ENCODE measurements around the gene ADGRE3.
"Not testable (repeated sequence)": the region's sequence is repeated elsewhere in the genome, so short reads cannot be mapped to it uniquely, and the experiment has no call there.

ADGRE3 gene

DNA sequence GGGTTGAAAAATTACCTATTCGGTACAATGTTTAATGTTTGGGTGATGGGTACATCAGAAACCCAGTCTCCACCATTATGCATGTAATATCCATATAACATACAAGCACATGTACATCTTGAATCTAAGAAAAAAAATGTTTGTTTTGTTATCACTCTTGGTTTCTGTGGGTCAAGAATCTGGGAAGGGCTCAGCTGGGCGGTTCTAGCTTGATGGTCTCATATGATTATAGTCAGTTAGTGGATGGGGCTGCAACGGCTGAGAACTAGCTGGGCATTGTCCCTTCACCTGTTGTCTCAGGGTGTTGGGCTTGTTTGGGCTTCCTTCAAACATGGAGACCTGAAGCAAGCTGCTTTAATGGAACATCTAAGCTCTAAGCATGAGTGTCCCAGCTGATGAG, 4.7 kb downstream of the ADGRE3 start:
- DNase-seq: no peak

DNA sequence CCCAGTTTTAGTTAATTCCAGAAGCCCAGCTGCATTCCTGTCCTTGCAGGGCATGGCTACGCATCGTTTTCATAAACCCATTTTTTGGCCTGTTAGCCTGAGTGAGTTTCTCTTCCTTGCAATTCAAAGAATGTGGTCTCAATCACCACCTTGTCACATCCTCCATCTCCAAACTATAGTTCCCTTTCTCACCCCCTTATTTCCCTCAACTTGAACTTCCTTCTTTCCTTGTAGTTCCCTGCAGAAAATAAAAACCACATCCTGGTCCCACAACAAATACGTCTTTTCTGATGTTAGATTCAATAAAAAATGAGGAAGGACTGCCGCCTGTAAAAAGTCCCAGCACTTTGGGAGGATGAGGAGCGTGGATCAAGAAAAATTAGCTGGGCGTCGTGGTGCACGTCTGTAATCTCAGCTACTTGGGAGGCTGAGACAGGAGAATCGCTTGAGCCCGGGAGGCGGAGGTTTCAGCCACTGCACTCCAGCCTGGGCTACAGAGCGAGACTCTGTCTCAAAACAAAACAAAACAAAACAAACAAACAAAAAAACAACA, 13.2 kb downstream of the ADGRE3 start:
- peak in 1 of 2 donors; percentile 5 for DNase-seq

GRCh38 chr19:14659874-14660489, 14.7 kb downstream of the ADGRE3 start:
- no peak for DNase-seq

- no peak for DNase-seq
Measured at GRCh38 chr19:14655726-14656125, 18.9 kb downstream of the ADGRE3 start.

DNA sequence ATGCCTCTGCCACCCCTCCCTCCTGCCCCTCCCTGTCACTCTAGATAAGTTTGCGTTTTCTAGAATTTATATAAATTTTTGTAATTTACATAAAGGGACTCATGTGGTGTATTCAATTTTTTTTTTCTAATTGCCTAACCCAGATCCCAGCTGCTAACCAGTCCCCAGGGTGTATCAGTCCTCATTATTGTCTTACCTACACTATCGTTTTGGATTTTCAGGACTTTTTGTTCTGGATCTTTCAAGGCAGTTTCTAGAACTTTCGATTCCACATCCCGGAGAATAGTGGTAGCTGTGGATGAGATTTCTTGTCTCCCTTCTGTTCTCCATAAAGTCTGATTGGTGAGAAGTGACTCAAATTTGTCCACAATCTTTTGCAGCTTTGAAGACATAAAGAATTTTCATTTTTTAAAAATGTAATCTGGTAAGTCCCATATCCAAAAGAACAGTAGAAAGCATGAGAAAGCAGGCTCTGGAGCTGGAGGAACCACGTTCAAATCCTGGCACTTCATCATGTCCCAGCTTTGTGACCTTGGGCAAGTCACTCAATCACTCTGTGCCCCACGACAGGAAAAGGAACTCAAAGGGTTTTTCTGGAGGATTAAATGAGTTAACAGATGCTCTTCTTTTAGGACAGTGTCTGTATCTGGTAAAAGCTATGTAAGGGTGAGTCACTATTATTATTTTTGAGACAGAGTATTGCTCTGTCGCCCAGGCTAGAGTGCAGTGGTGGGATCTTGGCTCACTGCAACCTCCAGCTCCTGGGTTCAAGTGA, 19.7 kb downstream of the ADGRE3 start:
- no peak for DNase-seq

GRCh38 chr19:14650161-14650560, 24.5 kb downstream of the ADGRE3 start:
- no peak for DNase-seq

GRCh38 chr19:14649020-14649419, 25.6 kb downstream of the ADGRE3 start:
- no peak for DNase-seq

DNA sequence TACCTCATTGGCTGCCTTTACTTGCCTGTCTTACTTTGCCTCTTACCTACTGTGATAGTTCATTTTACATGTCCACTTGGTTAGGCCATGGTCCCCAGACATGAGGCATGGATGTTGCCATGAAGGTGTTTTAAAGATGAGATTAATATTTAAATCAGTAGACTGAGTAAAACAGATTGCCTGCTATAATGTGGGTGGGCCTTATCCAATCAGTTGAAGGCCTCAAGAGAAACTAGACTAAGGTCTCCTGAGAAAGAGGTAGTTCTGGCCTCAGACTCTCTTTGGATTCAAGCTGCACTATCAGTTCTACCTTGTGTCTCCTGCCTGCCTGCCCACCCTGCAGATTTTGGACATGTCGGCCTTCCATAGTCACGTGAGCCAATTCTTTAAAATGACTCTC, 26.1 kb downstream of the ADGRE3 start:
- no peak for DNase-seq

- DNase-seq: no peak
Measured at GRCh38 chr19:14639536-14640277, 34.9 kb downstream of the ADGRE3 start.

DNA sequence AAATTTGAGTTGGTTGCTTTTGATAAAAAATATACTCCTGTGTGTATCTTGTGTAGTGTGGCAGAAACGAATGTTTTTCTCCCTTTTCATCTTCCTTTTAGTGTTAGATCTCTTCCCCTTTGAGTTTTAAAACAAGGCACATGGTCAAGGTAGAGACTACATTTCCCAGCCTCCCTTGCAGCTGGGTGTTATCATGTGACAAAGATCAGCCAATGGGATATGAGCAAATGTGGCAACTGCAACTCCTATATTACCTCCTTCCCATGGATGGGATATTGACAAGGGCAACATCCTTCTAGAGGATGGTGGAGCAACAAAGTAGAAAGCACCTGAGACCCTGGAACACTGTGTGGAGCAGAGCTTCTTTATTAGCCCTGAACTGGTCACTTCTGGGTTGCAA, 42.4 kb downstream of the ADGRE3 start:
- DNase-seq: peak; percentile 20 to 39

- no peak for DNase-seq
Measured at GRCh38 chr19:14629557-14629956, 45.1 kb downstream of the ADGRE3 start.

DNA sequence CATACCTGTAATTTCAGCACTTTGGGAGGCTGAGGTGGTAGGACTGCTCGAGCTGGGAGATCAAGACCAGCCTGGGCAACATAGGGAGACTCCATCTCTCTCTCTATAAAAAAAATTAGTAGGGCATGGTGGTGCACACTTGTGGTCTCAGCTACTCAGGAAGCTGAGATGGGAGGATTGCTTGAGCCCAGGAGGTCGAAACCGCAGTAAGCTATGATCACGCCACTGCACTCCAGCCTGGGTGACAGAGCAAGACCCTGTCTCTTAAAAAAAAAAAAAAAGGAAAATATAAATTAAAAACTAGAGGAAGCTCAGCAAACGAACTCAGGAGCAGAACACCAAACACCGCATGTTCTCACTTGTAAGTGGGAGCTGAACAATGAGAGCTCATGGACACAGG, 50.2 kb downstream of the ADGRE3 start:
- not testable (repeated sequence) for DNase-seq

DNA sequence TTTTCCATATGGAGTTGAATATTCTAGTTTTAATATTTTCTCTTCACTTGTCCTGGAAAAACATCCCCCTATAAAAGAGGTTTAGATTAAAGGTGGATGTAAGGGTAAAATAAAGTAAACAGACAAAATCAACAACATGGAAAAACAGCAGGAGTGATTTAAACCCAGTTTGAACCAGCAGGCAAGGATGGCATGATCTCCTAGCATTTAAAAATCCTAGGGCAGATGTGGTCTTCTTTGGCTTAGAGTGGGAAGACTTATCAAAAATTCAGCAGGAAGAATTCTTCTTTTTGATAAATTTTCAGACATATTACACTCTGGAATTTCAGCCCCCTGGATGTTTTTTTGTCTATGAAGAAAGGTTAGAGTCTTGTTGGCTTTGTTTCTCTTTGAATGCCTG, 55.2 kb downstream of the ADGRE3 start:
- no peak for DNase-seq

DNA sequence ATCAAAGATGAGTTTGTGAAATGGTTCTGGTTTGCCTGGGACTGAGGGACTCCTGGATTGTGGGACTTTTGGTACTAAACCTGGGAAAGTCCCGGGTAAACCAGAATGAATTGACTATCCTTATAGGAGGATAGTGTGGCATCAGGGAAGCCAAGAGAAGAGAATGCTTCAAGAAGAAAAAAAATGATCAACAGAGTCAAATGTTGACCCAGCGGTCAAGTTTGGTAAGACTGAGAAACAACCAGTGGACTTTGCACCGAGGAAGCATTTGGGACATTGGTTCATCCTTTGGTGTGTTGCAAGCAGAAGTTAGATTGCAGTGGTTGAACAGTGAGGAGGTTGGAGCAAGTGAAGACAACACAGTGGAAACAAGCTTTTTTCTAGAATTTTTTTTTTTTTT, 58.2 kb downstream of the ADGRE3 start:
- peak in 1 of 2 donors; percentile 6 for DNase-seq

DNA sequence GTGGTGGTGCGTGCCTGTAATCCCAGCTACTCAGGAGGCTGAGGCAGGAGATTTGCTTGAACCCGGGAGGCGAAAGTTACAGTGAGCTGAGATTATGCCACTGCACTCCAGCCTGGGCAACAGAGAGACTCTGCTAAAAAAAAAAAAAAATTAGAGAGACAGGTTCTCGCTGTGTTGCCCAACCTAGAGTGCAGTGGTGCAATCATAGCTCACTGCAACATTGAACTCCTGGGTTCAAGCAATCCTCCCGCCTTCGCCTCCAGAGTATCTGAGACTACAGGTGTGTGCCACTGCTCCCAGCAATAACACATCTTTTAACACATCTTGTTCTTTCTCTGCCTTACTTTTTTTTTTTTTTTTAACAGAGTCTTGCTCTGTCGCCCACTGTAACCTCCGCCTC, 59.0 kb downstream of the ADGRE3 start:
- DNase-seq: no peak

DNA sequence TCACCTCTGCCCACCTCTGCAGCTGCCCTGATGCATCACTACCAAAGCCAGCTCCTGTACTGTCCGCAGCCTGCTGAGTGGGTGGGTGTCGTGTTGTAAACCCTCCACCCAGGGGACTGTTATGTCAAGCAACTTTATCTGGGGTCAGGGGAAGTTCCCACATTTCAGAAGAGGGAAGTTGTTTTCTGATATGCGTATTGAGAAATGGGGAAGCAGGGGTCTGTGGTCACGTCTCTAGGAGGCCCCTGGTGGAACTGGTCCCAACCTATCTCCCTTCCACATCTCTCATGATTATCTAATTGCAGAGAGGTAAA, 60.6 kb downstream of the ADGRE3 start:
- DNase-seq: peak; percentile 16 to 55

DNA sequence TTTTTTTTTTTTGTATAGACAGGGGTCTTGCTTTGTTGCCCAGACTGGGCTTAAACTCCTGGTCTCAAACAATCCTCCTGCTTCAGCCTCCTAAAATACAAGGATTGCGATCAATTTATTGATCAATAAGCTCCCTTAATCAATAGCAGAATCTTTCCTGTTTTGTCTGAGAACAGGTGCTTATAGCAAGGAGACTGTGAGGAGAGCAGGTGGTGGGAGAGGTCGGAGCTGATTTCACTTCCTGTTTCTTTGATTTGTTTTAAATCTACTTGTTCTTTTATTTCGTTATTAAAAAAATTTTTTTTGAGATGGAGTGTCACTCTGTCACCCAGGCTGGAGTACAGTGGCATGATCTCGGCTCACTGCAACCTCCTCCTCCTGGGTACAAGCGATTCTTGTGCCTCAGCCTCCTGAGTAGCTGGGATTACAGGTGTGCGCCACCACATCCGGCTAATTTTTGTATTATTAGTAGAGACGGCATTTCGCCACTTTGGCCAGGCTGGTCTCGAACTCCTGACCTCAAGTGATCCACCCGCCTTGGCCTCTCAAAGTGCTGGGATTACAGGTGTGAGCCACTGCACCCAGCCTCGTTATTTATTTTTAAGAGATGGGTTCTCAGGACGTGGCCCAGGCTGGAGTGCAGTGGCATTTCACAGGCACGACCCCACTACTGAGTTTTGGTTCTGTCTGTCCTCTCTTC, 61.1 kb downstream of the ADGRE3 start:
- DNase-seq: peak in 1 of 2 donors; percentile 22

GRCh38 chr19:14612657-14613056, 62.0 kb downstream of the ADGRE3 start:
- no peak for DNase-seq

DNA sequence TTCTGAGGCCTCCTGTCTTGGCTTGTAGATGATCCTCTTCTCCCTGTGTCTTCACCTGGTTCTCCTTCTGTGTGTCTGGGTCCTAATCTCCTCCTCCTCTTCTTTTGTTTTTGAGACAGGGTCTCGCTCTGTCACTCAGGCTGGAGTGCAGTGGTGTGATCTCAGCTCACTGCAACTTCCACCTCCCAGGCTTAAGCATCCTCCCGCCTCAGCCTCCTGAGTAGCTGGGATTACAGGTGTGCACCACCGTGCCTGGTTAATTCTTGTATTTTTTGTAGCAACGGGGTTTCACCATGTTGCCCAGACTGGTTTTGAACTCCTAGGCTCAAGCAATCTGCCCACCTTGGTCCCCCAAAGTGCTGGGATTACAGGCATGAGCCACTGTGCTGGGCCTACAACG, 62.4 kb downstream of the ADGRE3 start:
- DNase-seq: not testable (repeated sequence)

GRCh38 chr19:14611051-14611450, 63.6 kb downstream of the ADGRE3 start:
- DNase-seq: no peak

DNA sequence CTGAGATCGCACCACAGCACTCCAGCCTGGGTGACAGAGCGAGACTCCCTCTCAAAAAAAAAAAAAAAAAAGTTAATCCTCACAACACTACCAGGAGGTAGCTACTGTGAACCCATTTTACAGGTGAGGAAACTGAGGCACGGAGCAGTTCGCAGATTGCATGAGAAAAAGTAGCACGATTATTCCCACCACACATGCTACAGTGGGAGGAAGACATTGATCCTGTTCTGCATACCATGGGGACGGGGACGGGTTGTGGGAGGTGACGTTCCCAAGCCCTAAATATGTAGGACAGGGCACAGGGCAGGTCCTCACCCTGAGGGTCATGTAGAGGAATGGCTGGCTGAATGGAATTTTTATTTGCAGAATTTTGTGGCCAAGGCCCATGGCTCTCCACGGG, 68.0 kb downstream of the ADGRE3 start:
- DNase-seq: no peak

DNA sequence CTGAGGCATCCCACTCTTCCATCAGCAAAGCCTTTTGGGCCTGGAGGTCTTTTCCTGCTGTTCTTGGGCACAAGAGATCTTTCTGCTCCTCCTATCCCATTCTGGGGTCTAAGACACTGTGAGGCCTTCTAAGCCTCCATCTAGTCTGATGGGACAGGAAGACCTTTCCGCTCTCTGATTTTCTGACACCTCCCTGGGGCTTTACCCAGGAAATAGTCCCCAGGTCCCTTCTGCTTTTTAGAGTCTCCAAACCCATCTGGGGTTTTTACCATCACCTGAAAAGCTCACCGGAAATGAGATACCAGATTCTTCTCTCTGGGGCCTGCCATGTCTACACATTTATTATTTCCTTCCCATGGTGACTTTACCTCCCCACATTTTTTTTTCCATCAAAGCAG, 70.7 kb downstream of the ADGRE3 start:
- peak in 1 of 2 donors; percentile 43 for DNase-seq

GRCh38 chr19:14599548-14600147, 75.0 kb downstream of the ADGRE3 start:
- DNase-seq: no peak

All from CD4-positive, alpha-beta T cell treated with Interferon alpha-2 for 1 hour (primary cell).